Upper lobe of right lung (tissue), 1 donor: ENCODE results near the gene PPME1. TPM values are rescaled to one million over a fixed set of nuclear protein-coding genes. Genes with fewer than 3 reads are reported as not detected.

Source experiments
- ATAC-seq: fragments of 200-7000 bp; cut with Tn5 transposase; one replicate; pipeline ENCODE4 v1.9.1; 2020; ENCODE audit warnings: mild to moderate bottlenecking, moderate library complexity
- DNase-seq: peaks from one replicate; pipeline ENCODE4 v3.0.0-alpha.2; 2020
- H3K27ac ChIP-seq: fragments of 200-600 bp; one replicate; pipeline ENCODE4 v1.8.0; 2022
- H3K27me3 ChIP-seq: fragments of 200-600 bp; one replicate; pipeline ENCODE4 v1.8.0; 2022; ENCODE audit warnings: mild to moderate bottlenecking
- H3K36me3 ChIP-seq: fragments of 200-600 bp; one replicate; pipeline ENCODE4 v1.8.0; 2022
- H3K4me1 ChIP-seq: fragments of 200-600 bp; one replicate; pipeline ENCODE4 v1.8.0; 2022
- H3K4me3 ChIP-seq: fragments of 200-600 bp; one replicate; pipeline ENCODE4 v1.8.0; 2022; ENCODE audit warnings: mild to moderate bottlenecking
- H3K9me3 ChIP-seq: fragments of 200-600 bp; one replicate; pipeline ENCODE4 v1.8.0; 2022
- intact Hi-C: fragments of 100-400 bp; cut with DNase I; formaldehyde crosslinking; loops from one replicate; pipeline ENCODE4 v1.11.0; 2022
- total RNA-seq: library from RNA; stranded (reverse); fragmentation: NEBNext Ultra II Directional; extraction: Animal tissue kit (Norgen Biotek cat#: 25700); gene quantifications from one replicate; pipeline ENCODE4 v1.2.1, GENCODE V29; 2021
- TF ChIP-seq, protein P1 (sequence below): fragments of 200-600 bp; IDR thresholded peaks from one replicate; pipeline ENCODE4 v1.8.0; 2022; ENCODE audit warnings: antibody characterized with exemption
- donor health status: DM: no; HTN: yes; CAD: no; lungs with severe emphysema.

PPME1 gene
- total RNA-seq, 1 donor from 2014 or later, result 32.0 TPM

DNA sequence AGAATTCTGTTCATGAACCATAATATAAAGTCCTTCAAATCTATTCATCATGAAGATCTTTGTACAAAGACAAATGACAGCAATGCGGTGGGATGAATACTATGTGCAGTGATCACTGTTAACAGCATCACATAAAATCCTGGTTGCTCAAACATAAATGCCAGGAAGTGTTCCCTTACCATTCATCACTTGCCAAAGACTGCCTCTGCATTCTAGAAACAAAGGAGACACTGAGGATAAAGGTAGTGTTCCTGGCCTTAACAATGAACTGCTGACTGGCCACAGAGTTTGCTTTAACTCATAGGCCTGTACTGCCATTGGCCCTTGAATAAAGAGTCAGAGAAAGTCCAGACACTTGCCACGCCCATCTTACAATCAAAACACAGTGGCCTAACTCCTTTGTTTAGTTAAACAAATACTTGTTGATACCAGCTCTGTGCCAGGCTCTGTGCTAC, 29.8 kb upstream of the PPME1 start:
- Histone ChIP-seq H3K27ac (no peak overlapping the region), H3K4me3 (no peak overlapping the region), H3K4me1 (no peaks in the 10 kb centered on the region), H3K36me3 (peaks cover 17% of the 10 kb centered on the region), H3K27me3 (no peaks in the 10 kb centered on the region), H3K9me3 (no peaks in the 10 kb centered on the region)
- DNase-seq, result no peak
- TF ChIP-seq, protein P1, sequence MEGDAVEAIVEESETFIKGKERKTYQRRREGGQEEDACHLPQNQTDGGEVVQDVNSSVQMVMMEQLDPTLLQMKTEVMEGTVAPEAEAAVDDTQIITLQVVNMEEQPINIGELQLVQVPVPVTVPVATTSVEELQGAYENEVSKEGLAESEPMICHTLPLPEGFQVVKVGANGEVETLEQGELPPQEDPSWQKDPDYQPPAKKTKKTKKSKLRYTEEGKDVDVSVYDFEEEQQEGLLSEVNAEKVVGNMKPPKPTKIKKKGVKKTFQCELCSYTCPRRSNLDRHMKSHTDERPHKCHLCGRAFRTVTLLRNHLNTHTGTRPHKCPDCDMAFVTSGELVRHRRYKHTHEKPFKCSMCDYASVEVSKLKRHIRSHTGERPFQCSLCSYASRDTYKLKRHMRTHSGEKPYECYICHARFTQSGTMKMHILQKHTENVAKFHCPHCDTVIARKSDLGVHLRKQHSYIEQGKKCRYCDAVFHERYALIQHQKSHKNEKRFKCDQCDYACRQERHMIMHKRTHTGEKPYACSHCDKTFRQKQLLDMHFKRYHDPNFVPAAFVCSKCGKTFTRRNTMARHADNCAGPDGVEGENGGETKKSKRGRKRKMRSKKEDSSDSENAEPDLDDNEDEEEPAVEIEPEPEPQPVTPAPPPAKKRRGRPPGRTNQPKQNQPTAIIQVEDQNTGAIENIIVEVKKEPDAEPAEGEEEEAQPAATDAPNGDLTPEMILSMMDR, result no peak
- intact Hi-C loops, result no loop called here
- ATAC-seq, result peak; percentile 41

DNA sequence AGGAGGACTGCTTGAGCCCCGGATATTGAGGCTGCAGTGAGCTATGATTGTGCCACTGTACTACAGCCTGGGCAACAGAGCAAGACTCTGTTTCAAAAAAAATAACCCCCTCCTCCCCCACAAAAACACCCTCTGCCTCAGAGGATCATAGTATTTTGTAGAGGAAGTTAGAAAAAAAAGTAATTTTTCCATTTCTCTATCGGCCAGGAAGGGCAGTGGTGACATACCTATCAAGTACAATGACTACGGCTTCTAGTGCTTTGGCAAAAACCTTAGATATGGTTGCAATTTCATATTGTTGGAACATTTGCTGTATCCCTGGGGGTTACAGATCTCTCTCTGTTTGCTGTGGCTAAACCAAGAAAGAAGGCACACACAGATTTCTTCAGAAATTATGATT, 29.2 kb upstream of the PPME1 start:
- Histone ChIP-seq H3K9me3 (no peaks in the 10 kb centered on the region), H3K27me3 (no peaks in the 10 kb centered on the region), H3K4me1 (no peaks in the 10 kb centered on the region), H3K27ac (no peak overlapping the region), H3K36me3 (peaks cover 17% of the 10 kb centered on the region), H3K4me3 (no peak overlapping the region)
- intact Hi-C loops, result no loop called here
- no peak for DNase-seq
- no peak for ATAC-seq
- TF ChIP-seq, protein P1, result no peak

DNA sequence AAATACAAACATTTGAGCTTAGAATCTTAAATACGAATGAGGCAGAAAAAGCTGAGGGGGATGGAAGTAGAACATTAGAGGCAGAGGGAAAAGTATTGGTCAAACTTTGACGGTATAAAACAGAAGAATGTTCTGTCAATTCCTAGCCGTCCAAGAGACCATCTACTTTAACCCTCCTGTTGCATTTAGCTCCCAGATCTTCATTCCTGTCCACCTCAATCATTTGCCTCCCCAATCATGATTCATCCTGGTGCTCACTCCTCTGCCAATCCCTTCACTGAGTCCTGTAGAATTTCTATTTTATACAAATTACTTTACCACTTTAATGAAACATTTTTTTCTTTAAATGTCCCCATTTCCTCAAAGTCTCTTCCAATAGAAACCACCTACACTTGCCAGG, 28.5 kb upstream of the PPME1 start:
- DNase-seq, result no peak

DNA sequence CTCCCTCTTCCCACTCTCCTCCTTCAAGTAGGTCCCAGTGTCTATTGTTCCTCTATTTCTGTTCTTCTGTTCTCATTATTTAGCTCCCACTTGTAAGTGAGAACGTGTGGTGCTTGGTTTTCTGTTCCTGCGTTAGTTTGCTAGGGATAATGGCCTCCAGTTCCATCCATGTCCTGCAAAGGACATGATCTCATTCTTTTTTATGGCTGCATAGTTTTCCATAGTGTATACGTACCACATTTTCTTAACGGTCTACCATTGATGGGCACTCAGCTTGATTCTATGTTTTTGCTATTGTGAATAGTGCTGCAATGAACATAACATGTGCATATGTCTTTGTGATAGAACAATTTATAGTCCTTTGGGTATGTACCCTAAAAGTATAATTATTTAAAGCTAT, 26.5 kb upstream of the PPME1 start:
- H3K27ac ChIP-seq, result no peak overlapping the region
- no peaks in the 10 kb centered on the region for H3K36me3 ChIP-seq
- TF ChIP-seq, protein P1, result no peak
- no peaks in the 10 kb centered on the region for H3K27me3 ChIP-seq
- H3K4me1 ChIP-seq, result no peaks in the 10 kb centered on the region
- intact Hi-C loops, result no loop called here
- no peak overlapping the region for H3K4me3 ChIP-seq
- H3K9me3 ChIP-seq, result no peaks in the 10 kb centered on the region
- DNase-seq, result no peak
- no peak for ATAC-seq

More for the DNA sequence above, 28.5 kb upstream of the PPME1 start:
- no peaks in the 10 kb centered on the region for H3K9me3 ChIP-seq
- no peak overlapping the region for H3K27ac ChIP-seq
- intact Hi-C loops, result no loop called here
- H3K4me3 ChIP-seq, result no peak overlapping the region
- no peak for ATAC-seq
- no peaks in the 10 kb centered on the region for H3K27me3 ChIP-seq
- peaks cover 16% of the 10 kb centered on the region for H3K36me3 ChIP-seq
- no peaks in the 10 kb centered on the region for H3K4me1 ChIP-seq
- TF ChIP-seq, protein P1, result no peak

DNA sequence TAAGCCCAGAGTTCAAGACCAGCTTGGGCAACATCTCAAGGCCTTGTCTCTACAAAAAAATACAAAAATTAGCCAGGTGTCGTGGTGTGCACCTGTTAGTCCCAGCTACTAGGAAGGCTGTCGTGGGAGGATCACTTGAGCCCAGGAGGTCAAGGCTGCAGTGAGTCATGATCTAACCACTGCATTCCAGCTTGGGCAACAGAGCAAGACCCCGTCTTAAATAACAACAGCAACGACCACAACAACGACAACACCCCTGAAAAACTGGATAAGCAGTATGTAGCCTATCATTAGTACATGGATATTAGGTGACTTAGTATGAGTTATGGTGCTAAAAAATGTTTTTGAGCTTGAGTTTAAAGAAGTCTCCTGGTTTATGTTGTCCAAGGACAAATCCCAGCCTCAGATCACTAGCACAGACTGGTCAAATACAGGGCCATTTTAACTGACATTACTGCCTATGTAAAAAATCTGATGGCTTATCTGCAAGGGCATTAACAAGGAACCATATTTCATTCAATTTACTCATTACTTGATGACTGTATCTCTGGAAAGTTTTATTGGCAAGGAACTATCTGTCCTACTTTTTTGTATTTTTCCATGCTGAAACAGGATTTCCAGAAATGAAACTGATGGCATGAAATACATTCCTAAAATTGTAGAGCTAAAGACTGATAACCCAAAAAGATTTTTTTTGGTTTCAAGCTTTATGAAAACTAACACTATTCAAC, 23.7 kb upstream of the PPME1 start:
- ATAC-seq (no peak), DNase-seq (no peak)
- Histone ChIP-seq H3K9me3 (no peaks in the 10 kb centered on the region), H3K27me3 (no peaks in the 10 kb centered on the region), H3K36me3 (no peaks in the 10 kb centered on the region), H3K4me1 (no peaks in the 10 kb centered on the region), H3K27ac (no peak overlapping the region), H3K4me3 (no peak overlapping the region)
- TF ChIP-seq, protein P1, result no peak
- intact Hi-C loops, result no loop called here
